ENCODE measurements around the gene AHI1.

Gene AHI1

GRCh38 chr6:135271626-135272025, 225.9 kb downstream of the AHI1 start:
- no peak for TF ChIP-seq CTCF (IDR thresholded peaks at IDR 0.05; ENCODE audit: low read length)
- TF ChIP-seq EZH2 (optimal IDR thresholded peaks at IDR 0.05; ENCODE audit: low read depth, low read length), result no peak
- TF ChIP-seq EZH2phosphoT487 (IDR thresholded peaks at IDR 0.05; ENCODE audit: low read length), result no peak
- H3K79me2 ChIP-seq (ENCODE audit: low read length), result no peaks in the 10 kb centered on the region
- no peaks in the 10 kb centered on the region for H3K36me3 ChIP-seq (replicated peaks; ENCODE audit: insufficient read depth, low read length)
- H3K27ac ChIP-seq (ENCODE audit: low read length), result no peak overlapping the region
- no peak overlapping the region for H3K4me3 ChIP-seq (ENCODE audit: low read length)
- H3K9me3 ChIP-seq (replicated peaks; ENCODE audit: insufficient read depth, low read length), result no peaks in the 10 kb centered on the region
- H3K4me2 ChIP-seq (ENCODE audit: low read depth, low read length), result no peak overlapping the region
- no peak overlapping the region for H2AFZ ChIP-seq (ENCODE audit: low read length)
- no peaks in the 10 kb centered on the region for H4K20me1 ChIP-seq (ENCODE audit: insufficient read depth, low read length)
- DNase-seq, result no peak
- no peaks in the 10 kb centered on the region for H3K27me3 ChIP-seq (replicated peaks; ENCODE audit: insufficient read depth, low read length)
- no peaks in the 10 kb centered on the region for H3K9me2 ChIP-seq (replicated peaks; ENCODE audit: insufficient read depth, low read length)
- H3K9ac ChIP-seq (ENCODE audit: low read length), result no peak overlapping the region
- no peaks in the 10 kb centered on the region for H3F3A ChIP-seq (ENCODE audit: insufficient read depth, low read length)
- peaks cover 2% of the 10 kb centered on the region; the same call in 1 of the 2 replicates for H3K4me1 ChIP-seq (ENCODE audit: low read length)

- Histone ChIP-seq H3K4me2 (ENCODE audit: low read depth, low read length) (no peak overlapping the region), H3K9me3 (replicated peaks; ENCODE audit: insufficient read depth, low read length) (no peaks in the 10 kb centered on the region), H4K20me1 (ENCODE audit: insufficient read depth, low read length) (no peaks in the 10 kb centered on the region), H3K36me3 (replicated peaks; ENCODE audit: insufficient read depth, low read length) (no peaks in the 10 kb centered on the region), H2AFZ (ENCODE audit: low read length) (no peak overlapping the region), H3K79me2 (ENCODE audit: low read length) (no peaks in the 10 kb centered on the region), H3K27me3 (replicated peaks; ENCODE audit: insufficient read depth, low read length) (no peaks in the 10 kb centered on the region), H3K27ac (ENCODE audit: low read length) (no peak overlapping the region), H3K9me2 (replicated peaks; ENCODE audit: insufficient read depth, low read length) (no peaks in the 10 kb centered on the region), H3K9ac (ENCODE audit: low read length) (no peak overlapping the region), H3F3A (ENCODE audit: insufficient read depth, low read length) (no peaks in the 10 kb centered on the region), H3K4me3 (ENCODE audit: low read length) (no peak overlapping the region), H3K4me1 (ENCODE audit: low read length) (peaks cover 5% of the 10 kb centered on the region; the same call in 1 of the 2 replicates)
- no peak for DNase-seq
- no peak for TF ChIP-seq EZH2 (optimal IDR thresholded peaks at IDR 0.05; ENCODE audit: low read depth, low read length)
- no peak for TF ChIP-seq CTCF (IDR thresholded peaks at IDR 0.05; ENCODE audit: low read length)
- TF ChIP-seq EZH2phosphoT487 (IDR thresholded peaks at IDR 0.05; ENCODE audit: low read length), result no peak
These were observed 226.6 kb downstream of the AHI1 start for GRCh38 chr6:135270676-135271536.

- no peak overlapping the region for H3K4me2 ChIP-seq (ENCODE audit: low read depth, low read length)
- TF ChIP-seq CTCF (IDR thresholded peaks at IDR 0.05; ENCODE audit: low read length), result no peak
- no peaks in the 10 kb centered on the region for H3K36me3 ChIP-seq (replicated peaks; ENCODE audit: insufficient read depth, low read length)
- no peaks in the 10 kb centered on the region for H3K9me2 ChIP-seq (replicated peaks; ENCODE audit: insufficient read depth, low read length)
- H3F3A ChIP-seq (ENCODE audit: insufficient read depth, low read length), result no peaks in the 10 kb centered on the region
- H3K27ac ChIP-seq (ENCODE audit: low read length), result no peak overlapping the region
- no peak overlapping the region for H2AFZ ChIP-seq (ENCODE audit: low read length)
- no peaks in the 10 kb centered on the region for H3K9me3 ChIP-seq (replicated peaks; ENCODE audit: insufficient read depth, low read length)
- H4K20me1 ChIP-seq (ENCODE audit: insufficient read depth, low read length), result no peaks in the 10 kb centered on the region
- no peaks in the 10 kb centered on the region for H3K27me3 ChIP-seq (replicated peaks; ENCODE audit: insufficient read depth, low read length)
- no peak for DNase-seq
- no peak overlapping the region for H3K4me3 ChIP-seq (ENCODE audit: low read length)
- H3K79me2 ChIP-seq (ENCODE audit: low read length), result no peaks in the 10 kb centered on the region
- no peak overlapping the region for H3K9ac ChIP-seq (ENCODE audit: low read length)
- H3K4me1 ChIP-seq (ENCODE audit: low read length), result peaks cover 5% of the 10 kb centered on the region; the same call in 1 of the 2 replicates
These were observed 228.1 kb downstream of the AHI1 start for GRCh38 chr6:135269481-135269891.
